ENCODE data around the gene NOTCH4.
A peak's percentile ranks its signal among the peaks of the same experiment; 100 is the strongest.

NOTCH4 gene

GRCh38 chr6:32176476-32177182 is 47.2 kb downstream of the NOTCH4 start (continued):
- no peak; the same call in 1 of the 2 replicates for TF ChIP-seq PATZ1 (tag by site-specific recombination; IDR thresholded peaks at IDR 0.05)
- TF ChIP-seq ZNF639 (tag by site-specific recombination; IDR thresholded peaks at IDR 0.05): peak; percentile 66; the same call in 1 of the 2 replicates
- no peak for TF ChIP-seq ZBTB7A (tag by site-specific recombination; IDR thresholded peaks at IDR 0.05; ENCODE audit: low read depth)
- no peak for TF ChIP-seq ZSCAN5A (tag by site-specific recombination; IDR thresholded peaks at IDR 0.05)
- TF ChIP-seq REPIN1 (tag by site-specific recombination; IDR thresholded peaks at IDR 0.05; ENCODE audit: low read depth): no peak
- TF ChIP-seq ZBTB10 (tag by site-specific recombination; IDR thresholded peaks at IDR 0.05): no peak; the same call in 1 of the 2 replicates
- peak; percentile 48; the same call in 1 of the 2 replicates for TF ChIP-seq ZNF324 (tag by site-specific recombination; IDR thresholded peaks at IDR 0.05)
- no peak for TF ChIP-seq GLIS2 (tag by site-specific recombination; IDR thresholded peaks at IDR 0.05)
- TF ChIP-seq ZNF426 (tag by site-specific recombination; IDR thresholded peaks at IDR 0.05): no peak
- no peak for TF ChIP-seq ZNF350 (tag by site-specific recombination; IDR thresholded peaks at IDR 0.05)
- TF ChIP-seq ZNF521 (tag by site-specific recombination; IDR thresholded peaks at IDR 0.05): no peak
- no peak for TF ChIP-seq ZFP3 (tag by site-specific recombination; IDR thresholded peaks at IDR 0.05; ENCODE audit: low read depth)
- TF ChIP-seq GLI2 (tag by site-specific recombination; IDR thresholded peaks at IDR 0.05; ENCODE audit: borderline replicate concordance, low read depth): no peak
- TF ChIP-seq ZNF747 (tag by site-specific recombination; IDR thresholded peaks at IDR 0.05): no peak
- TF ChIP-seq ZNF660 (tag by site-specific recombination; IDR thresholded peaks at IDR 0.05): no peak
- no peak for TF ChIP-seq ZNF148 (tag by site-specific recombination; IDR thresholded peaks at IDR 0.05; ENCODE audit: borderline replicate concordance)
- no peak for TF ChIP-seq CTCF (tag by site-specific recombination; IDR thresholded peaks at IDR 0.05)
- 0 out of 2 replicates have a peak, but pooled peaks have one; percentile 32 for TF ChIP-seq OVOL3 (tag by site-specific recombination; IDR thresholded peaks at IDR 0.05)
- no peak; the same call in 1 of the 2 replicates for TF ChIP-seq KLF8 (tag by site-specific recombination; IDR thresholded peaks at IDR 0.05)
- 0 out of 2 replicates have a peak, but pooled peaks have one; percentile 12 for TF ChIP-seq ZBTB17 (tag by site-specific recombination; IDR thresholded peaks at IDR 0.05)
- no peak for TF ChIP-seq GLI4 (tag by site-specific recombination; IDR thresholded peaks at IDR 0.05)
- TF ChIP-seq ZNF132 (tag by site-specific recombination; IDR thresholded peaks at IDR 0.05; ENCODE audit: borderline replicate concordance): no peak
- no peak for TF ChIP-seq ZNF707 (tag by site-specific recombination; IDR thresholded peaks at IDR 0.05)
- TF ChIP-seq ZNF626 (tag by site-specific recombination; IDR thresholded peaks at IDR 0.05): no peak
- TF ChIP-seq ZBTB20 (tag by site-specific recombination; IDR thresholded peaks at IDR 0.05): peak; percentile 73
- no peak for TF ChIP-seq HOXD13 (CRISPR knock-in tag; IDR thresholded peaks at IDR 0.05; ENCODE audit: borderline replicate concordance)

Measured in HEK293 (cell line).